KMS-11 (cell line): ENCODE measurements around the gene TTBK2.

ENCODE experiments used
- H2AFZ ChIP-seq: fragments of 200-600 bp; sonication (generic); 2 replicates; pipeline ENCODE4 v1.6.1; 2016; ENCODE audit warnings: antibody characterized with exemption, mixed run types, low read depth
- H3K27ac ChIP-seq: fragments of 200-600 bp; sonication (generic); 2 replicates; pipeline ENCODE4 v1.6.1; 2016; ENCODE audit warnings: mild to moderate bottlenecking, mixed run types
- H3K27me3 ChIP-seq: fragments of 200-600 bp; sonication (generic); 2 replicates; pipeline ENCODE4 v1.6.1; 2017; ENCODE audit warnings: mild to moderate bottlenecking, low read depth, mixed run types, moderate library complexity; ENCODE audit not compliant: insufficient read depth
- H3K36me3 ChIP-seq: fragments of 200-600 bp; sonication (generic); 2 replicates; pipeline ENCODE4 v1.6.1; 2017; ENCODE audit warnings: mild to moderate bottlenecking, mixed run types; ENCODE audit not compliant: insufficient read depth
- H3K4me1 ChIP-seq: fragments of 200-600 bp; sonication (generic); 2 replicates; pipeline ENCODE4 v1.6.1; 2016; ENCODE audit warnings: mild to moderate bottlenecking, low read depth, mixed run types; ENCODE audit not compliant: poor library complexity, severe bottlenecking
- H3K4me2 ChIP-seq: fragments of 200-600 bp; sonication (generic); 2 replicates; pipeline ENCODE4 v1.7.0; 2016; ENCODE audit warnings: mild to moderate bottlenecking, mixed run types
- H3K4me3 ChIP-seq: fragments of 200-600 bp; sonication (generic); IDR thresholded peaks from 2 replicates; pipeline ENCODE4 v1.6.1; 2017; ENCODE audit warnings: low read depth, low read length, mixed read lengths; ENCODE audit not compliant: insufficient read depth
- H3K79me2 ChIP-seq: fragments of 200-600 bp; sonication (generic); 2 replicates; pipeline ENCODE4 v1.6.1; 2016; ENCODE audit warnings: low read depth, mixed run types; ENCODE audit not compliant: insufficient read depth
- H3K9ac ChIP-seq: fragments of 200-600 bp; sonication (generic); 2 replicates; pipeline ENCODE4 v1.6.1; 2016; ENCODE audit warnings: mild to moderate bottlenecking, mixed run types
- H4K20me1 ChIP-seq: fragments of 200-600 bp; sonication (generic); 2 replicates; pipeline ENCODE4 v1.6.1; 2016; ENCODE audit warnings: mild to moderate bottlenecking, mixed run types; ENCODE audit not compliant: insufficient read depth
- CTCF ChIP-seq: fragments of 200-600 bp; sonication (generic); conservative IDR thresholded peaks from 2 replicates; pipeline ENCODE4 v1.6.1; 2017; ENCODE audit warnings: low read depth, mild to moderate bottlenecking, antibody characterized with exemption, low read length, moderate library complexity, mixed read lengths

Gene TTBK2

DNA sequence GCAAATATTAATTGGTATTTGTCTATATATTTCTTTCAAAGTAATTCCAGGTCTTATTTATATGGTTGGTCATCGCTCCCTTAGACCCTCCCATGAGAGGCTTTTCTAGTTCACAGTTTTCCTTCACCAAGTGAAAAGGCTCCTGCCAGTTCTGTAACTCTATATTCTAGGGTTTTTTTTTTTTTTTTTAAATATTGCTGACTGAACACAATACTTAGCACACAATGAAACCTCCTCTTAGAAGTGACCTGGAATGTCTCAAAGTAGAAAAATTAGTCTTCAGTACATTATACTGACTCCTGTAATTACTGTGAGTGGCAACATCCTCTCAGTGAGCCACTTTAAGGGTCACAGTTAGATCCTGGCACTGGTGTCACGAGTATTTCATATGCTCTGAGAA, 135.0 kb downstream of the TTBK2 start:
- Histone ChIP-seq H3K79me2 (no peaks in the 10 kb centered on the region), H3K4me3 (no peak overlapping the region), H3K4me1 (peaks cover 9% of the 10 kb centered on the region), H3K27me3 (no peaks in the 10 kb centered on the region), H3K9ac (no peak overlapping the region), H3K4me2 (no peak overlapping the region), H3K36me3 (no peaks in the 10 kb centered on the region), H3K27ac (no peak overlapping the region), H4K20me1 (no peaks in the 10 kb centered on the region), H2AFZ (no peak overlapping the region)
- no peak for TF ChIP-seq CTCF

GRCh38 chr15:42784705-42785104, 135.9 kb downstream of the TTBK2 start:
- peaks cover 9% of the 10 kb centered on the region for H3K4me1 ChIP-seq
- no peak overlapping the region for H3K4me2 ChIP-seq
- H3K9ac ChIP-seq = no peak overlapping the region
- no peaks in the 10 kb centered on the region for H3K27me3 ChIP-seq
- no peaks in the 10 kb centered on the region for H3K79me2 ChIP-seq
- H2AFZ ChIP-seq = no peak overlapping the region
- H3K27ac ChIP-seq = no peak overlapping the region
- TF ChIP-seq CTCF = no peak
- no peak overlapping the region for H3K4me3 ChIP-seq
- no peaks in the 10 kb centered on the region for H4K20me1 ChIP-seq
- no peaks in the 10 kb centered on the region for H3K36me3 ChIP-seq

DNA sequence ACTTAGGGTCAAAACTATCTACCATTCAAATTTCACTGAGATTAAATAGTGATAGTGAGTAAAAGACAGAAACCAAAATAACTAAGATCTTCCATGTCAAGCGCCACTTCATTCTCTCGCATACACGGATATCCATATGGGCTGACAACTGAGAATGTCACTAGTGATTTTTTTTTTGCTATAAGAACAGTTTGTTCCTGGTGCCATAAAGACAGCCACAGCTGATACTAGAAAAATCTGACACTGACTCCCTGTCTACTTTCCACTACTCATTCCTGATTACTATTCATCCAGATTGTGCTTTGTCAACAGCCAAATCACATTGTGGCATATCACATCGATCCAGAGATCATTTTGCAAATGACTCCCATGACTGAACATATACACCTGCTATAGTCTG, 137.9 kb downstream of the TTBK2 start:
- no peak for TF ChIP-seq CTCF
- Histone ChIP-seq H3K27me3 (no peaks in the 10 kb centered on the region), H3K79me2 (no peaks in the 10 kb centered on the region), H3K9ac (no peak overlapping the region), H3K27ac (no peak overlapping the region), H3K4me3 (no peak overlapping the region), H3K36me3 (no peaks in the 10 kb centered on the region), H3K4me2 (no peak overlapping the region), H2AFZ (no peak overlapping the region), H3K4me1 (peaks cover 9% of the 10 kb centered on the region), H4K20me1 (no peaks in the 10 kb centered on the region)

GRCh38 chr15:42775416-42775815, 145.2 kb downstream of the TTBK2 start:
- Histone ChIP-seq H4K20me1 (no peaks in the 10 kb centered on the region), H3K4me3 (no peak overlapping the region), H3K27ac (no peak overlapping the region), H3K4me2 (no peak overlapping the region), H2AFZ (no peak overlapping the region), H3K79me2 (no peaks in the 10 kb centered on the region), H3K27me3 (no peaks in the 10 kb centered on the region), H3K4me1 (no peaks in the 10 kb centered on the region), H3K36me3 (no peaks in the 10 kb centered on the region), H3K9ac (no peak overlapping the region)
- TF ChIP-seq CTCF = no peak

- Histone ChIP-seq H2AFZ (no peak overlapping the region), H3K9ac (no peak overlapping the region), H3K4me1 (no peaks in the 10 kb centered on the region), H3K27ac (no peak overlapping the region), H3K79me2 (no peaks in the 10 kb centered on the region), H3K36me3 (no peaks in the 10 kb centered on the region), H3K27me3 (no peaks in the 10 kb centered on the region), H4K20me1 (no peaks in the 10 kb centered on the region), H3K4me2 (no peak overlapping the region), H3K4me3 (no peak overlapping the region)
- TF ChIP-seq CTCF = no peak
Measured at GRCh38 chr15:42772901-42773300, 147.7 kb downstream of the TTBK2 start.
